Measurements from ENCODE around the gene PPIC. TPM values are rescaled to one million over a fixed set of nuclear protein-coding genes. Genes with fewer than 3 reads are reported as not detected.
"Not testable (repeated sequence)": the region's sequence is repeated elsewhere in the genome, so short reads cannot be mapped to it uniquely, and the experiment has no call there.

The PPIC gene
- total RNA-seq, 1 experiment from 2014 or later: not detected

DNA sequence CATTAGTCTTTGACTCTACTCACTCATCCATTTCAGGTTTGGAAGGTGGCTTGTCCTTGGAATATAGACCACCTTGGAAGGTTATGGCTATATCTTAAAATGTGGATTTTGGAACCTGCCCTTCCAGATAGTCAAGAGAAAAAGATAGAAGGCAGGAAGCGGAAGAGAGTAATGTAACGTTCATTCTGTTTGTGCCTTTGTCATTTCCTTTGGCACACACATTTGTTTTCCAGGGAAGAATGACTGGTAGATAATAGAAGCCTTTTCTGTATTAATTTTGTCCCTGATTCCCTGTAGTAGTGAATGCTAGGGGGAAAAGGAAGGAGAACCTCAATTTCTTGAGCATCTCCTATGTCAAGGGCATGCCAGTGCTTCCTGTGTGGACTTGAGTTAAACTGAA is 54.7 kb downstream of the PPIC start:
- Histone ChIP-seq H3K9me3 (ENCODE audit: low read length) (no peaks in the 10 kb centered on the region), H3K27ac (ENCODE audit: low read length) (no peak overlapping the region), H3K9me2 (replicated peaks; ENCODE audit: insufficient read depth, low read length) (no peaks in the 10 kb centered on the region), H2AFZ (ENCODE audit: low read length) (no peak overlapping the region), H3K36me3 (ENCODE audit: insufficient read depth, low read length) (no peaks in the 10 kb centered on the region), H3K4me2 (ENCODE audit: low read depth, low read length, poor library complexity, severe bottlenecking) (no peak overlapping the region), H3K4me1 (ENCODE audit: low read length) (no peaks in the 10 kb centered on the region), H3K4me3 (ENCODE audit: low read length) (no peak overlapping the region), H3K9ac (ENCODE audit: low read length) (no peak overlapping the region), H3K79me2 (ENCODE audit: low read length) (no peaks in the 10 kb centered on the region), H4K20me1 (ENCODE audit: insufficient read depth, low read depth, low read length) (no peaks in the 10 kb centered on the region), H3K27me3 (ENCODE audit: low read length) (no peaks in the 10 kb centered on the region)
- DNase-seq: no peak

DNA sequence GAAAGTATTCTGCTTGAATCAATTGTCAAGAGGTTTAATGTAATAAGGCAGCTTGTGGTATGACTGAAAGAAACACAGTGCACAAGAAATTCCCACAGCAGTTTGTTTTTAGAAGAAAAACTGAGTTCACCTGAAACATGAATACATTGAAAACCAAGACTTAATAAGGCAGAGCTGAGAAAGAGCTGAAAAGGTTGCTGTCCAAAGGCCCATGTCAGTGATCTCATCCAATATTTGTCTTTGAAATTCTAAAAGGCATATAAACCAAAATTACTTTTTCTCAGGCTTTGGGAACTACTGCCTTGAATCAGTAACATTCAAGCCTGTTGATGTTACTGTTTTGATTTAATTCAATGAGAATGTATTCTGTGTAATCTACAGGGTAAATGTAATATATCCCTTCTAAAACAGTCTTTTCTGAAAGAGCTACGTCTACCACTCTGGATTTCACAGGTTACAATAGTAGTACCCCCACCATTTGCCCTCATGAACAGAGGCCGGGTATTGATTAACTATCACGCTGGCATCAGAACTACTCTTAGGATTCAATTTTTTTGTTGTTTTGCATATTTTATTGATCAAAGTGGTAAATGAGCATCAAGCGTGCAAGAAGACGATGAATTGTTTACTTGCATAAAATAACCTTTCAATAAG is 57.8 kb downstream of the PPIC start:
- no peaks in the 10 kb centered on the region for H3K9me2 ChIP-seq (replicated peaks; ENCODE audit: insufficient read depth, low read length)
- no peaks in the 10 kb centered on the region for H3K79me2 ChIP-seq (ENCODE audit: low read length)
- no peaks in the 10 kb centered on the region for H4K20me1 ChIP-seq (ENCODE audit: insufficient read depth, low read depth, low read length)
- H3K27me3 ChIP-seq (ENCODE audit: low read length): no peaks in the 10 kb centered on the region
- no peak overlapping the region for H3K27ac ChIP-seq (ENCODE audit: low read length)
- DNase-seq: no peak
- no peak overlapping the region for H2AFZ ChIP-seq (ENCODE audit: low read length)
- no peak overlapping the region for H3K9ac ChIP-seq (ENCODE audit: low read length)
- no peaks in the 10 kb centered on the region for H3K9me3 ChIP-seq (ENCODE audit: low read length)
- H3K36me3 ChIP-seq (ENCODE audit: insufficient read depth, low read length): no peaks in the 10 kb centered on the region
- H3K4me1 ChIP-seq (ENCODE audit: low read length): no peaks in the 10 kb centered on the region
- H3K4me2 ChIP-seq (ENCODE audit: low read depth, low read length, poor library complexity, severe bottlenecking): no peak overlapping the region
- H3K4me3 ChIP-seq (ENCODE audit: low read length): no peak overlapping the region

DNA sequence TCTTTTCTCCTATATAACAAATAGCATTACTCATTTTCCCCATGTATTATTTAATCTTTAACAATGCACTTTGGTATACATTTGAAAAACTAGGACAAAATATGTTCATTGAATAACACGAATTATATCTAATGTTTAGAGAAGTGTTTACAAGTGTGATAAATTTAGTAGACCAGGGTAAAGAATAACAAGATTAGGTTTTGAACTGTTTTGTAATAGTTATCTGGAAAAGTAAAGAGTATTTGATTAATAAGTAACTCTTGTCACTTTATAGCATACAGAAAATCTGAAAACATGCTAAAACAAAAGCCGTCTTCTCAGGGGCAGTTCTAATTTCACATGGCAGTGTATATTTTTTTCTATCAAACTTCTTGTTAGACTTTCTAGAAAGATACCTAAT is 58.5 kb downstream of the PPIC start:
- H3K9me3 ChIP-seq (ENCODE audit: low read length): no peaks in the 10 kb centered on the region
- no peak overlapping the region for H3K27ac ChIP-seq (ENCODE audit: low read length)
- no peaks in the 10 kb centered on the region for H3K9me2 ChIP-seq (replicated peaks; ENCODE audit: insufficient read depth, low read length)
- no peak overlapping the region for H3K4me2 ChIP-seq (ENCODE audit: low read depth, low read length, poor library complexity, severe bottlenecking)
- no peak overlapping the region for H3K4me3 ChIP-seq (ENCODE audit: low read length)
- no peak overlapping the region for H3K9ac ChIP-seq (ENCODE audit: low read length)
- no peak for DNase-seq
- no peaks in the 10 kb centered on the region for H3K4me1 ChIP-seq (ENCODE audit: low read length)
- no peaks in the 10 kb centered on the region for H3K27me3 ChIP-seq (ENCODE audit: low read length)
- H2AFZ ChIP-seq (ENCODE audit: low read length): no peak overlapping the region
- H3K36me3 ChIP-seq (ENCODE audit: insufficient read depth, low read length): no peaks in the 10 kb centered on the region
- no peaks in the 10 kb centered on the region for H4K20me1 ChIP-seq (ENCODE audit: insufficient read depth, low read depth, low read length)
- no peaks in the 10 kb centered on the region for H3K79me2 ChIP-seq (ENCODE audit: low read length)

DNA sequence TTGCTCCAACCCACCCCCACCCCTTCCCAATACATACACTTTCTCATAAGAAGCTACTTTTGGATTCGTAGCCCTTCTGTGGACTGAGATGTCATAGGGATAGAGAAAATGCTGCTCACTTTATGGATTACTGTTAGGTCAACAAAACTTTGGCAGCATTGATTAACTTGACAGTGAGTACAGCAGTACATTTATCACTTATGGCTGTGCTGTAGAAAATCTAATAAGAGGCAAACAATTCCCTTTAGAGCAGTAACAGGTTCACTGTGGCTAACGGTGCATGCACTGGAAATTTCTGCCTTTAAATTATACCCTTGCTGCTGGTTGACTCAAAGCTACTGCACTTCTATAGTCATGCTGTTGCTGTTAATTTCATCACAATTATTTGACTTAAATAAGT is 59.2 kb downstream of the PPIC start:
- no peaks in the 10 kb centered on the region for H3K4me1 ChIP-seq (ENCODE audit: low read length)
- no peak overlapping the region for H3K9ac ChIP-seq (ENCODE audit: low read length)
- no peak overlapping the region for H3K27ac ChIP-seq (ENCODE audit: low read length)
- no peaks in the 10 kb centered on the region for H4K20me1 ChIP-seq (ENCODE audit: insufficient read depth, low read depth, low read length)
- no peak overlapping the region for H3K4me3 ChIP-seq (ENCODE audit: low read length)
- no peak for DNase-seq
- H2AFZ ChIP-seq (ENCODE audit: low read length): no peak overlapping the region
- H3K4me2 ChIP-seq (ENCODE audit: low read depth, low read length, poor library complexity, severe bottlenecking): no peak overlapping the region
- H3K27me3 ChIP-seq (ENCODE audit: low read length): no peaks in the 10 kb centered on the region
- no peaks in the 10 kb centered on the region for H3K36me3 ChIP-seq (ENCODE audit: insufficient read depth, low read length)
- H3K79me2 ChIP-seq (ENCODE audit: low read length): no peaks in the 10 kb centered on the region
- H3K9me3 ChIP-seq (ENCODE audit: low read length): no peaks in the 10 kb centered on the region
- no peaks in the 10 kb centered on the region for H3K9me2 ChIP-seq (replicated peaks; ENCODE audit: insufficient read depth, low read length)

DNA sequence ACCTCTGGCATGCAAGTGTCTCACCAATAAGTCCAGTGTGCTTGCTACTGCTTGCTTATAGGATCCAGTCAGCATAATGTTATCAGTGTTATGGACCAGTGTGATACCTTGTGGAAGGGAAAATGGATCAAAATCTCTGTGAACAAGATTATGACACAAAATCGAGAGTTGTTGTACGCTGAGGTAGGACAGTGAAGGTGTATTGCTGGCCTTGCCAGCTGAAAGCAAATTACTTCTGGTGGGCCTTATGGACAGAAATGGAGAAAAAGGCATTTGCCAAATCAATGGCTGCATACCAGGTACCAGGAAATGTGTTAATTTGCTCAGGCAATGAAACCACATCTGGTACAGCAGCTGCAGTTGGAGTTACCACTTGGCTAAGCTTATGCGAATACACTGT is 62.3 kb downstream of the PPIC start:
- not testable (repeated sequence) for H3K27ac ChIP-seq (ENCODE audit: low read length); H2AFZ ChIP-seq (ENCODE audit: low read length); H3K4me3 ChIP-seq (ENCODE audit: low read length); H3K4me1 ChIP-seq (ENCODE audit: low read length); H3K9ac ChIP-seq (ENCODE audit: low read length); H3K79me2 ChIP-seq (ENCODE audit: low read length); DNase-seq; H3K9me3 ChIP-seq (ENCODE audit: low read length); H3K4me2 ChIP-seq (ENCODE audit: low read depth, low read length, poor library complexity, severe bottlenecking); H4K20me1 ChIP-seq (ENCODE audit: insufficient read depth, low read depth, low read length); H3K27me3 ChIP-seq (ENCODE audit: low read length); H3K9me2 ChIP-seq (replicated peaks; ENCODE audit: insufficient read depth, low read length); H3K36me3 ChIP-seq (ENCODE audit: insufficient read depth, low read length)

DNA sequence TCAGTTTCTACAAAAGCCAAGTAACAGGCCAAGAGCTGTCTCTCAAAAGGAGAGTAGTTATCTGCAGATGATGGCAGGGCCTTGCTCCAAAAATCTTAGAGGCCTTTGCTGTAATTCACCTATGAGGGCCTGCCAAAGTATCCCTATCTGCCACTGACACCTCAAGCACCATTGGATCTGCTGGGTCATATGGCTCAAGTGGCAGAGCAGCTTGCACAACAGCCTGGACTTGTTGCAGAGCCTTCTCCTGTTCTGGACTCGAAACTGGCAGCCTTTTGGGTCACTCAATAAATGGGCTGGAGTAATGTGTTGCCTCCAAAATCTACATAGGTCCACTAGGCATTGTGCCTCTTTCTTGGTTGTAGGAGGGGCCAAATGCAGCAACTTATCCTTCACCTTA is 62.8 kb downstream of the PPIC start:
- H3K27me3 ChIP-seq (ENCODE audit: low read length); H4K20me1 ChIP-seq (ENCODE audit: insufficient read depth, low read depth, low read length); H3K79me2 ChIP-seq (ENCODE audit: low read length); H3K36me3 ChIP-seq (ENCODE audit: insufficient read depth, low read length); H3K4me3 ChIP-seq (ENCODE audit: low read length); H3K9me3 ChIP-seq (ENCODE audit: low read length); H3K4me1 ChIP-seq (ENCODE audit: low read length); H2AFZ ChIP-seq (ENCODE audit: low read length); H3K4me2 ChIP-seq (ENCODE audit: low read depth, low read length, poor library complexity, severe bottlenecking); DNase-seq; H3K9ac ChIP-seq (ENCODE audit: low read length); H3K27ac ChIP-seq (ENCODE audit: low read length); H3K9me2 ChIP-seq (replicated peaks; ENCODE audit: insufficient read depth, low read length): not testable (repeated sequence)

Small RNAs within 50 kb of the gene (small RNA-seq; reads per million reads assigned to genes)
- gene RN7SL689P: not detected
- gene RN7SL711P: not detected

Other genes with a start within 250 kb of the PPIC start
- gene SNX24, start 191.1 kb downstream of the PPIC start, total RNA-seq (2014; rRNA removed; shearing (Covaris generic); ENCODE audit: low replicate concordance): 0.32 TPM in 1 of 2 replicates, not detected in the other
- not detected in 2 replicates for gene PRDM6, start 52.5 kb upstream of the PPIC start, total RNA-seq (2014; rRNA removed; shearing (Covaris generic); ENCODE audit: low replicate concordance)